Calu3 (cell line): ENCODE measurements around the gene PRSS3. TPM values are rescaled to one million over a fixed set of nuclear protein-coding genes. Genes with fewer than 3 reads are reported as not detected.
A peak's percentile ranks its signal among the peaks of the same experiment; 100 is the strongest.

Source experiments
- BruUV-seq: library from RNA; stranded (reverse); fragments of 400-500 nt; replicated peaks from 2 replicates; lab custom pipeline; 2021; lab: Mats Ljungman, UMichigan
- CTCF ChIA-PET: fragments of 300-600 bp; sonication (Branson Sonifier 250); formaldehyde crosslinking; loops from one replicate; lab custom pipeline; 2022; ENCODE audit warnings: antibody characterized with exemption; lab: Charles Lee
- DNase-seq: peaks from one replicate; pipeline ENCODE4 v3.0.0; 2022
- H3K27ac Mint-ChIP-seq: one replicate; pipeline ENCODE4 v1.8.0; 2022; ENCODE audit warnings: mixed read lengths; ENCODE audit not compliant: unreplicated experiment
- H3K27me3 Mint-ChIP-seq: one replicate; pipeline ENCODE4 v1.8.0; 2022; ENCODE audit warnings: mixed read lengths; ENCODE audit not compliant: unreplicated experiment
- H3K36me3 Mint-ChIP-seq: one replicate; pipeline ENCODE4 v1.8.0; 2022; ENCODE audit warnings: mild to moderate bottlenecking, moderate library complexity, mixed read lengths; ENCODE audit not compliant: insufficient read depth, unreplicated experiment
- H3K4me1 Mint-ChIP-seq: one replicate; pipeline ENCODE4 v1.8.0; 2022; ENCODE audit warnings: mild to moderate bottlenecking, low read depth, mixed read lengths; ENCODE audit not compliant: unreplicated experiment
- H3K4me3 Mint-ChIP-seq: one replicate; pipeline ENCODE4 v1.8.0; 2022; ENCODE audit warnings: mild to moderate bottlenecking, low read depth, moderate library complexity, mixed read lengths; ENCODE audit not compliant: unreplicated experiment
- H3K9me3 Mint-ChIP-seq: one replicate; pipeline ENCODE4 v1.8.0; 2022; ENCODE audit warnings: low read depth, mixed read lengths; ENCODE audit not compliant: unreplicated experiment
- CTCF ChIP-seq: fragments of 200-600 bp; IDR thresholded peaks from one replicate; pipeline ENCODE4 v1.8.0; 2022; ENCODE audit warnings: antibody characterized with exemption; ENCODE audit not compliant: unreplicated experiment
- intact Hi-C: fragments of 100-400 bp; cut with micrococcal nuclease; formaldehyde crosslinking; loops from one replicate; pipeline ENCODE4 v1.10.0; 2022; ENCODE audit not compliant: unreplicated experiment
- total RNA-seq: library from RNA; stranded (reverse); gene quantifications from 2 replicates; pipeline ENCODE4 v1.2.3, GENCODE V29; 2022

Gene PRSS3
- total RNA-seq, 1 experiment from 2014 or later, result 19.0 TPM

GRCh38 chr9:33816327-33817252, 21.2 kb downstream of the PRSS3 start, which contains the start of gene UBE2R2:
UBE2R2 (plus strand) TSS chr9:33817160; CDS start chr9:33817758, 598 bp downstream.
- Mint-ChIP-seq H3K4me3 (peak within 1 kb of the TSS; percentile 93), H3K9me3 (no peaks in the 10 kb centered on the region), H3K27ac (peak within 1 kb of the TSS; percentile 72), H3K27me3 (no peaks in the 10 kb centered on the region), H3K36me3 (peaks cover 33% of the 10 kb centered on the region), H3K4me1 (peaks cover 39% of the 10 kb centered on the region)
- TF ChIP-seq CTCF, result no peak
- peak; percentile 75 for DNase-seq
- intact Hi-C loops, result no loop called here
- CTCF ChIA-PET, result interaction anchor here (0.5 to 1.0 kb wide), 2 partner anchors 23 to 150 kb away, joined by 3 to 4 read pairs; no protein-coding TSS in a partner anchor
- BruUV-seq, result TSS peak; percentile 82

GRCh38 chr9:33817327-33818166, 22.2 kb downstream of the PRSS3 start:
- intact Hi-C loops, result loop anchor here (2.0 kb wide), 1 partner anchor 33 kb away; no protein-coding TSS in a partner anchor
- H3K36me3 Mint-ChIP-seq, result peaks cover 33% of the 10 kb centered on the region
- no peak overlapping the region for H3K27ac Mint-ChIP-seq
- CTCF ChIA-PET, result interaction anchor here (0.6 to 1.0 kb wide), 2 partner anchors 66 to 195 kb away, joined by 3 to 7 read pairs; no protein-coding TSS in a partner anchor
- H3K4me3 Mint-ChIP-seq, result peak overlapping the region; percentile 93
- no peaks in the 10 kb centered on the region for H3K9me3 Mint-ChIP-seq
- DNase-seq, result peak; percentile 60
- H3K27me3 Mint-ChIP-seq, result no peaks in the 10 kb centered on the region
- H3K4me1 Mint-ChIP-seq, result peaks cover 39% of the 10 kb centered on the region
- no peak for TF ChIP-seq CTCF
- BruUV-seq, result no TSS peak

- H3K9me3 Mint-ChIP-seq, result no peaks in the 10 kb centered on the region
- intact Hi-C loops, result loop anchor here (2.0 kb wide), 1 partner anchor 32 kb away; no protein-coding TSS in a partner anchor
Observed at GRCh38 chr9:33818167-33818846, 22.9 kb downstream of the PRSS3 start.

More at GRCh38 chr9:33818167-33818846, 22.9 kb downstream of the PRSS3 start:
- peak; percentile 3 for DNase-seq
- peak overlapping the region; percentile 88 for H3K27ac Mint-ChIP-seq
- peaks cover 39% of the 10 kb centered on the region for H3K4me1 Mint-ChIP-seq
- CTCF ChIA-PET, result interaction anchor here (1.0 kb wide), 1 partner anchor 67 kb away, joined by 7 read pairs; no protein-coding TSS in a partner anchor
- H3K4me3 Mint-ChIP-seq, result peak overlapping the region; percentile 93
- no TSS peak for BruUV-seq
- TF ChIP-seq CTCF, result no peak
- H3K36me3 Mint-ChIP-seq, result peaks cover 33% of the 10 kb centered on the region
- no peaks in the 10 kb centered on the region for H3K27me3 Mint-ChIP-seq
